ENCODE results near the gene ACAD9. TPM values are rescaled to one million over a fixed set of nuclear protein-coding genes. Genes with fewer than 3 reads are reported as not detected.
"Not testable (repeated sequence)": the region's sequence is repeated elsewhere in the genome, so short reads cannot be mapped to it uniquely, and the experiment has no call there.

Gene ACAD9
- total and polyA plus RNA-seq, 9 of the 15 experiments (the other 6 are each of a cell fraction or from before 2014, with no cell fraction given), result 10.2 to 32.6 (median 22.8) TPM

GRCh38 chr3:128879125-128879969 is at the start of gene ACAD9 (continued):
- TF ChIP-seq MXD1 (CRISPR knock-in tag; IDR thresholded peaks at IDR 0.05; ENCODE audit: borderline replicate concordance, poor library complexity, severe bottlenecking), result peak; percentile 85

- H3K79me2 ChIP-seq (ENCODE audit: control insufficient read depth, insufficient read depth, low read length); H3K9me3 ChIP-seq (replicated peaks; ENCODE audit: control insufficient read depth, insufficient read depth, low read depth, low read length); POLR2A ChIA-PET; intact Hi-C loops (cut with micrococcal nuclease); CTCF ChIA-PET (ENCODE audit: low intra/inter-chr PET ratio); H3K36me3 ChIP-seq (ENCODE audit: control insufficient read depth, insufficient read depth, low read length); H3K27me3 ChIP-seq (ENCODE audit: control insufficient read depth in 2 of 2, insufficient read depth in 2 of 2, low read length in 2 of 2); H3K4me3 ChIP-seq; in situ Hi-C loops (cut with MboI); H4K20me1 ChIP-seq (replicated peaks; ENCODE audit: control insufficient read depth, insufficient read depth, low read length); H3K4me2 ChIP-seq (ENCODE audit: insufficient read depth, low read length); ATAC-seq; FAIRE-seq; H3K9me1 ChIP-seq (ENCODE audit: control insufficient read depth, insufficient read depth, low read length); DNase-seq (ENCODE audit: extremely low read depth in 1 of 4, low spot score in 3 of 4): not testable (repeated sequence)
- 13% methylated on average over 3 of the region's 7 CpGs for WGBS (ENCODE audit: insufficient coverage, low coverage, missing lambda C conversion rate)
- Histone ChIP-seq H3K4me1 (replicated peaks in 1 of 2; ENCODE audit: control insufficient read depth in 2 of 2, insufficient read depth in 2 of 2, low read length in 2 of 2) (peaks cover 0 to 12% of the 10 kb centered on the region in 2 experiments; a peak in 3 of 5 replicates), H3K27ac (ENCODE audit: extremely low read depth, low read depth, low read length) (peak overlapping the region; percentile 78), H3K9ac (ENCODE audit: insufficient read depth in 1 of 2, low read depth in 2 of 2, low read length in 2 of 2) (peak overlapping the region in 1 of 2 experiments; percentile 34; a peak in 2 of 4 replicates), H2AFZ (ENCODE audit: low read depth, low read length) (peak overlapping the region; percentile 77)
- BruUV-seq (replicated peaks), result TSS peak; percentile 56
- TF ChIP-seq ZNF316 (IDR thresholded peaks at IDR 0.05), result peak; percentile 99
- TF ChIP-seq SMARCE1 (IDR thresholded peaks at IDR 0.05), result peak; percentile 71
- 0 out of 2 replicates have a peak, but pooled peaks have one; percentile 19 for TF ChIP-seq NCOA1 (IDR thresholded peaks at IDR 0.05; ENCODE audit: low read depth)
- TF ChIP-seq ZFX (CRISPR knock-in tag; IDR thresholded peaks at IDR 0.05), result peak; percentile 54; the same call in 1 of the 2 replicates
- TF ChIP-seq NFE2L1 (tag; IDR thresholded peaks at IDR 0.05; ENCODE audit: borderline replicate concordance, low read depth), result peak; percentile 90
- TF ChIP-seq L3MBTL2 (IDR thresholded peaks at IDR 0.05), result peak; percentile 50
- 0 out of 2 replicates have a peak, but pooled peaks have one; percentile 12 for TF ChIP-seq TCF3 (CRISPR knock-in tag; IDR thresholded peaks at IDR 0.05)
- peak; percentile 13 to 47; a peak in 2 of 4 replicates for TF ChIP-seq KDM1A (IDR thresholded peaks at IDR 0.05)
- peak; percentile 90 for TF ChIP-seq PKNOX1 (IDR thresholded peaks at IDR 0.05)
- peak; percentile 88 to 94 for TF ChIP-seq FOXA3 (CRISPR knock-in tag; conservative IDR thresholded peaks at IDR 0.05 in 1 of 2, IDR thresholded peaks at IDR 0.05 in 1 of 2)
- 0 out of 2 replicates have a peak, but pooled peaks have one; percentile 30 for TF ChIP-seq GATAD2A (IDR thresholded peaks at IDR 0.05)
- TF ChIP-seq ZNF592 (IDR thresholded peaks at IDR 0.05), result peak; percentile 67
- 0 out of 2 replicates have a peak, but pooled peaks have one; percentile 54 for TF ChIP-seq HDAC2 (IDR thresholded peaks at IDR 0.05)
Observed at GRCh38 chr3:128829925-128830625, 49.3 kb upstream of the ACAD9 start.
